ENCODE data around the gene SPPL2C. TPM values are rescaled to one million over a fixed set of nuclear protein-coding genes. Genes with fewer than 3 reads are reported as not detected.

SPPL2C gene
- under 1 TPM in 7 of 8 experiments, not detected in 1; 0.07 to 0.47 (median 0.14) TPM for total RNA-seq

- no peak within 1 kb of the TSS for H3K27ac ChIP-seq
- in situ Hi-C loops (cut with MboI; ENCODE audit: low pct_unique_long_range_greater_than_20kb in 2 of 9, low sequenced_read_pairs in 9 of 9, unreplicated experiment in 9 of 9): loop anchor here in 3 of 9 experiments (25.0 kb wide), 3 partner anchors 108 to 633 kb away; partner anchors contain the start of gene FMNL1 (in 1 of the 3)
- ATAC-seq (replicated peaks in 6 of 8): peak in 1 of 8 experiments; percentile 9
Measured at GRCh38 chr17:45844695-45845375, at the start of gene SPPL2C. SPPL2C (plus strand) TSS chr17:45844881; CDS start chr17:45844907, 26 bp downstream.

GRCh38 chr17:45800816-45801215, 43.9 kb upstream of the SPPL2C start:
- WGBS, 10 experiments: 0 to 50% (median 20%) methylated on average over 1 of the region's 2 CpGs; no CpG with 5 or more reads in 7 of the 10 experiments
- Histone ChIP-seq H3K4me3 (no peak overlapping the region), H3K27ac (no peak overlapping the region), H3K4me1 (replicated peaks in 1 of 2) (peaks cover 0 to 12% of the 10 kb centered on the region in 2 donors)
- no peak for ATAC-seq (replicated peaks in 6 of 8)
- in situ Hi-C loops (cut with MboI; ENCODE audit: low pct_unique_long_range_greater_than_20kb in 2 of 9, low sequenced_read_pairs in 9 of 9, unreplicated experiment in 9 of 9): no loop called here

More at GRCh38 chr17:45844695-45845375, at the start of gene SPPL2C:
- Histone ChIP-seq H3K4me1 (replicated peaks in 1 of 2) (no peaks in the 10 kb centered on the region), H3K4me3 (no peak within 1 kb of the TSS)
- WGBS, 10 experiments: 40 to 100% (median 65%) methylated on average over 1 to 3 of the region's 25 CpGs; no CpG with 5 or more reads in 6 of the 10 experiments

- Histone ChIP-seq H3K4me1 (replicated peaks in 1 of 2) (peaks cover 0 to 12% of the 10 kb centered on the region in 2 donors), H3K27ac (no peak overlapping the region), H3K4me3 (no peak overlapping the region)
- in situ Hi-C loops (cut with MboI; ENCODE audit: low pct_unique_long_range_greater_than_20kb in 2 of 9, low sequenced_read_pairs in 9 of 9, unreplicated experiment in 9 of 9): no loop called here
- ATAC-seq (replicated peaks in 6 of 8): no peak
- 0 to 100% (median 65%) methylated on average over 3 to 8 of the region's 8 CpGs; no CpG with 5 or more reads in 3 of the 10 experiments for WGBS, 10 experiments
Measured at GRCh38 chr17:45801421-45801820, 43.3 kb upstream of the SPPL2C start.

- ATAC-seq (replicated peaks in 6 of 8): no peak
- 40 to 100% (median 73%) methylated on average over 1 of the region's 1 CpG; no CpG with 5 or more reads in 4 of the 10 experiments for WGBS, 10 experiments
- in situ Hi-C loops (cut with MboI; ENCODE audit: low pct_unique_long_range_greater_than_20kb in 2 of 9, low sequenced_read_pairs in 9 of 9, unreplicated experiment in 9 of 9): no loop called here
- H3K27ac ChIP-seq: no peak overlapping the region
- peaks cover 0 to 3% of the 10 kb centered on the region in 2 donors for H3K4me1 ChIP-seq (replicated peaks in 1 of 2)
- H3K4me3 ChIP-seq: no peak overlapping the region
Measured at GRCh38 chr17:45808845-45809244, 35.8 kb upstream of the SPPL2C start.

GRCh38 chr17:45809499-45809898, 35.2 kb upstream of the SPPL2C start:
- 20 to 100% (median 40%) methylated on average over 1 to 8 of the region's 15 CpGs; no CpG with 5 or more reads in 6 of the 10 experiments for WGBS, 10 experiments
- peaks cover 0 to 3% of the 10 kb centered on the region in 2 donors for H3K4me1 ChIP-seq (replicated peaks in 1 of 2)
- no peak overlapping the region for H3K4me3 ChIP-seq
- in situ Hi-C loops (cut with MboI; ENCODE audit: low pct_unique_long_range_greater_than_20kb in 2 of 9, low sequenced_read_pairs in 9 of 9, unreplicated experiment in 9 of 9): no loop called here
- peak in 5 of 8 experiments; percentile 35 to 80 (median 41) for ATAC-seq (replicated peaks in 6 of 8)
- no peak overlapping the region for H3K27ac ChIP-seq

GRCh38 chr17:45812102-45812501, 32.6 kb upstream of the SPPL2C start:
- 42 to 100% (median 86%) methylated on average over 1 to 3 of the region's 3 CpGs; no CpG with 5 or more reads in 3 of the 10 experiments for WGBS, 10 experiments
- peaks cover 0 to 8% of the 10 kb centered on the region in 2 donors for H3K4me1 ChIP-seq (replicated peaks in 1 of 2)
- in situ Hi-C loops (cut with MboI; ENCODE audit: low pct_unique_long_range_greater_than_20kb in 2 of 9, low sequenced_read_pairs in 9 of 9, unreplicated experiment in 9 of 9): no loop called here
- no peak overlapping the region for H3K4me3 ChIP-seq
- no peak overlapping the region for H3K27ac ChIP-seq
- no peak for ATAC-seq (replicated peaks in 6 of 8)

GRCh38 chr17:45813048-45813725, 31.5 kb upstream of the SPPL2C start:
- 40 to 42% methylated on average over 2 to 3 of the region's 22 CpGs; no CpG with 5 or more reads in 8 of the 10 experiments for WGBS, 10 experiments
- in situ Hi-C loops (cut with MboI; ENCODE audit: low pct_unique_long_range_greater_than_20kb in 2 of 9, low sequenced_read_pairs in 9 of 9, unreplicated experiment in 9 of 9): no loop called here
- Histone ChIP-seq H3K4me1 (replicated peaks in 1 of 2) (peaks cover 0 to 8% of the 10 kb centered on the region in 2 donors), H3K4me3 (no peak overlapping the region), H3K27ac (no peak overlapping the region)
- ATAC-seq (replicated peaks in 6 of 8): peak in 6 of 8 experiments; percentile 24 to 76 (median 58)

- Histone ChIP-seq H3K27ac (no peak overlapping the region), H3K4me3 (no peak overlapping the region), H3K4me1 (replicated peaks in 1 of 2) (peaks cover 0 to 16% of the 10 kb centered on the region in 2 donors)
- in situ Hi-C loops (cut with MboI; ENCODE audit: low pct_unique_long_range_greater_than_20kb in 2 of 9, low sequenced_read_pairs in 9 of 9, unreplicated experiment in 9 of 9): no loop called here
- no peak for ATAC-seq (replicated peaks in 6 of 8)
- WGBS, 10 experiments: 44 to 100% (median 75%) methylated on average over 2 to 9 of the region's 17 CpGs; no CpG with 5 or more reads in 3 of the 10 experiments
Measured at GRCh38 chr17:45814622-45815606, 29.8 kb upstream of the SPPL2C start.

- in situ Hi-C loops (cut with MboI; ENCODE audit: low pct_unique_long_range_greater_than_20kb in 2 of 9, low sequenced_read_pairs in 9 of 9, unreplicated experiment in 9 of 9): no loop called here
- WGBS, 10 experiments: 50 to 100% (median 80%) methylated on average over 1 to 5 of the region's 6 CpGs; no CpG with 5 or more reads in 3 of the 10 experiments
- Histone ChIP-seq H3K4me1 (replicated peaks in 1 of 2) (peaks cover 0 to 19% of the 10 kb centered on the region in 2 donors), H3K27ac (no peak overlapping the region), H3K4me3 (no peak overlapping the region)
- ATAC-seq (replicated peaks in 6 of 8): no peak
Measured at GRCh38 chr17:45815752-45816151, 28.9 kb upstream of the SPPL2C start.

GRCh38 chr17:45818041-45818440, 26.6 kb upstream of the SPPL2C start:
- ATAC-seq (replicated peaks in 6 of 8): peak in 1 of 8 experiments; percentile 17
- Histone ChIP-seq H3K4me1 (replicated peaks in 1 of 2) (peaks cover 0 to 16% of the 10 kb centered on the region in 2 donors), H3K4me3 (no peak overlapping the region), H3K27ac (no peak overlapping the region)
- 0 to 80% (median 60%) methylated on average over 1 to 2 of the region's 6 CpGs; no CpG with 5 or more reads in 6 of the 10 experiments for WGBS, 10 experiments
- in situ Hi-C loops (cut with MboI; ENCODE audit: low pct_unique_long_range_greater_than_20kb in 2 of 9, low sequenced_read_pairs in 9 of 9, unreplicated experiment in 9 of 9): no loop called here

GRCh38 chr17:45818699-45819098, 26.0 kb upstream of the SPPL2C start:
- Histone ChIP-seq H3K4me1 (replicated peaks in 1 of 2) (peaks cover 0 to 16% of the 10 kb centered on the region in 2 donors), H3K4me3 (no peak overlapping the region), H3K27ac (no peak overlapping the region)
- in situ Hi-C loops (cut with MboI; ENCODE audit: low pct_unique_long_range_greater_than_20kb in 2 of 9, low sequenced_read_pairs in 9 of 9, unreplicated experiment in 9 of 9): no loop called here
- WGBS, 10 experiments: 40 to 82% (median 74%) methylated on average over 1 to 4 of the region's 4 CpGs; no CpG with 5 or more reads in 6 of the 10 experiments
- no peak for ATAC-seq (replicated peaks in 6 of 8)

GRCh38 chr17:45819632-45820031, 25.0 kb upstream of the SPPL2C start:
- WGBS, 10 experiments: 20 to 100% (median 60%) methylated on average over 1 to 2 of the region's 6 CpGs; no CpG with 5 or more reads in 5 of the 10 experiments
- Histone ChIP-seq H3K4me1 (replicated peaks in 1 of 2) (peaks cover 0 to 16% of the 10 kb centered on the region in 2 donors), H3K27ac (no peak overlapping the region), H3K4me3 (no peak overlapping the region)
- ATAC-seq (replicated peaks in 6 of 8): peak in 4 of 8 experiments; percentile 57 to 83 (median 65)
- in situ Hi-C loops (cut with MboI; ENCODE audit: low pct_unique_long_range_greater_than_20kb in 2 of 9, low sequenced_read_pairs in 9 of 9, unreplicated experiment in 9 of 9): no loop called here

Data from motor neuron (in vitro differentiated cells).